GM12865 (cell line): Measurements from ENCODE around the gene DNAJC7.
A peak's percentile ranks its signal among the peaks of the same experiment; 100 is the strongest.

ENCODE experiments used
- DNase-seq: peaks from one replicate; pipeline ENCODE4 v3.0.0; 2010; ENCODE audit warnings: low read depth
- H3K4me3 ChIP-seq: 2 replicates; pipeline ENCODE4 v1.5.1; 2011; ENCODE audit warnings: mild to moderate bottlenecking, low read depth, low read length, control low read depth
- TF ChIP-seq, protein P1 (sequence below): IDR thresholded peaks from 2 replicates; pipeline ENCODE4 v1.5.1; 2011; ENCODE audit warnings: low read length, control low read depth, low read depth, inconsistent platforms; ENCODE audit not compliant: insufficient read depth; ENCODE audit errors: missing control alignments

DNAJC7 gene

DNA sequence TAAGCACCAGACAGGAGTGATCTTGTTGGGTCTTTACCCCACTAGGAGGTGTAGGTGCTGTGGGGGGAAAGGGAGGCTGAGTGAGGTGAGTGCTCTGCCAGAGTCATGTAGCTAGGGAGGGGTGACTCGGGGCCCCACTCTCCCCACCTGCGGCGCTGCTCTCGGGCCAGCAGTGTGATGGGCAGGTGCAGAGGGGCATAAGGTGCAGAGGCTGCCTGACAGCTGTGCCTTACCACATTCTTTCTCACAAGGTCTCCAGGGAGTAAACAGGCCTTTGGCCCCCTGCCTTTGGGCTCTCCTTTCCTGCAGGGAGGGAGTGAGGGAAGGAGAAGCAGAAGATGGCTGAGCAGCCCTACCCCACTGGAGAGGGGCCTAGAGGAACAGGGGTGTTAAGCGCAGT, 55.1 kb downstream of the DNAJC7 start:
- no peak overlapping the region for H3K4me3 ChIP-seq
- DNase-seq: no peak
- TF ChIP-seq, protein P1, sequence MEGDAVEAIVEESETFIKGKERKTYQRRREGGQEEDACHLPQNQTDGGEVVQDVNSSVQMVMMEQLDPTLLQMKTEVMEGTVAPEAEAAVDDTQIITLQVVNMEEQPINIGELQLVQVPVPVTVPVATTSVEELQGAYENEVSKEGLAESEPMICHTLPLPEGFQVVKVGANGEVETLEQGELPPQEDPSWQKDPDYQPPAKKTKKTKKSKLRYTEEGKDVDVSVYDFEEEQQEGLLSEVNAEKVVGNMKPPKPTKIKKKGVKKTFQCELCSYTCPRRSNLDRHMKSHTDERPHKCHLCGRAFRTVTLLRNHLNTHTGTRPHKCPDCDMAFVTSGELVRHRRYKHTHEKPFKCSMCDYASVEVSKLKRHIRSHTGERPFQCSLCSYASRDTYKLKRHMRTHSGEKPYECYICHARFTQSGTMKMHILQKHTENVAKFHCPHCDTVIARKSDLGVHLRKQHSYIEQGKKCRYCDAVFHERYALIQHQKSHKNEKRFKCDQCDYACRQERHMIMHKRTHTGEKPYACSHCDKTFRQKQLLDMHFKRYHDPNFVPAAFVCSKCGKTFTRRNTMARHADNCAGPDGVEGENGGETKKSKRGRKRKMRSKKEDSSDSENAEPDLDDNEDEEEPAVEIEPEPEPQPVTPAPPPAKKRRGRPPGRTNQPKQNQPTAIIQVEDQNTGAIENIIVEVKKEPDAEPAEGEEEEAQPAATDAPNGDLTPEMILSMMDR: no peak

DNA sequence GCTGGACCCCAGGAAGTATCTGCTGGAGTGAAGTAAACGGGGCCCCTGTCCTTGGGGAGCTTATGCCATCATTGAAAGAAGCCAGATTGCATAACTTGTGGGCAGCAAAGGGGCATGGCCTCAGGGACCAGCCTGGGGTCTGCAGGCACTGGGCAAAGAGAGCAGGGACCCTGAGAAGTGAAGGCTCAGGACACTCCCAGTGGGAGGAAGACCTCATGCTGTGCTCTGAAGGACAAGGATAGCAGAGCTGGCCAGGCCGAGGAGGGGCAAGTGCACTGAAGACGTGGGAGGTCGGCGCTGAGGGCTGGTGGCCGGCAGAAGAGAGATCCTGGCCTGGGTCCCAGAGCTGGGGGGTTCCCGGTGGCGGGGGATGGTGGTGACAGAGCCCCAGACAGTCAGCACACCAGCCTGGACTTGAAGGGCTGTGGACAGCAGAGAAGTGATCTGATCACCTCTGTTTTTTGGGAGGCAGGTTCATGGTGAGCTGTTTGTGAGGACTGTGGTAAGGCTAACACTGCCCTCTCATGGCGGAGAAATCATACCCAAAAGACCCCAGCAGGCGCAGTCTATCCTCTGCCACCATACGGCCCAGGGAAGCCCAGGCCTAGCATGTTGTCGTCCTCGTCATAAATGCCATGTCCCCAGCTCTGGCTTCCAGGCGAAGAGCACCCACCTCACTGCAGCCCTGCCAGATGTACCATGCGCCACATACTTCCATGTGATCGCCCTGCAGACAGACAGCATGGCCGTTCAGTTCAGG, 57.7 kb downstream of the DNAJC7 start:
- no peak overlapping the region for H3K4me3 ChIP-seq
- TF ChIP-seq, protein P1: peak; percentile 31
- DNase-seq: peak; percentile 63

DNA sequence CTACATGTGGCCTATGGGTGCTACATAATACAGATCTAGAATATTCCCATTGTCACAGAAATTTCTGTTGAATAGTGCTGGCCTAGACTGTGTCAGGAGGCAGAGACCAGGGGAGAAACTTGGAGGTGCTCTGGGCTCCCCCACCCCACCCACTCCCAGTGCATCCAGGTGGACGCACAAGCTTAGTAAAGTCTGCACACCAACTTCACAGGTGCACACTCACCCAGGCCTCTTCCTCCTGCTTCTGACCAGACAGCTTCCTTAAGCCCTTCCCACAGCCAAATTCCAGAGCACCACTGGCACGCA, 58.3 kb downstream of the DNAJC7 start:
- no peak for DNase-seq
- TF ChIP-seq, protein P1: no peak
- H3K4me3 ChIP-seq: no peak overlapping the region

DNA sequence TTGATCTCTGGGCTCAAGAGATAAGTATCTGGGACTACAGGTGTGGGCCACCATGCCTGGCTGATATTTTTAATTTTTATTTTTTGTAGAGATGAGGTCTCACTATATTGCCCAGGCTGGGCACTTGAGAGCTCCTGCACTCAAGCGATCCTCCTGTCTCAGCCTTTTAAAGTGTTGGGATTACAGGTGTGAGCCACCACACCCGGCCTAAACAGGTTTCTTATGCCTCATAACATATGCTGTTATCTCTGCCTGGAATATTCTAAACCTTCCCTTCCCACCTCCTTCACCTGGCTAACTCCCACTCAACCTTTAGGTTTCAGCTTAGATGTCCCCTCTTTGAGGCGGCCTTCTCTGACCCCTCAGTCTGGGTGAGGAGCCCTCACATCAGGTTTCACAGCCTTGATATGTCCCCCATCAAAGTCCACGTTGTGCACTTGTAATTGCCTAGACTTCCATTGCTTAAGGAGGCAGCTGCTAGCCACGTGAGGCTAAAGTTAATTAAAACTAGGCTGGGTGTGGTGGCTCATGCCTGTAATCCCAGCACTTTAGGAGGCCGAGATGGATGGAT, 59.3 kb downstream of the DNAJC7 start:
- TF ChIP-seq, protein P1: no peak
- DNase-seq: no peak
- H3K4me3 ChIP-seq: no peak overlapping the region

DNA sequence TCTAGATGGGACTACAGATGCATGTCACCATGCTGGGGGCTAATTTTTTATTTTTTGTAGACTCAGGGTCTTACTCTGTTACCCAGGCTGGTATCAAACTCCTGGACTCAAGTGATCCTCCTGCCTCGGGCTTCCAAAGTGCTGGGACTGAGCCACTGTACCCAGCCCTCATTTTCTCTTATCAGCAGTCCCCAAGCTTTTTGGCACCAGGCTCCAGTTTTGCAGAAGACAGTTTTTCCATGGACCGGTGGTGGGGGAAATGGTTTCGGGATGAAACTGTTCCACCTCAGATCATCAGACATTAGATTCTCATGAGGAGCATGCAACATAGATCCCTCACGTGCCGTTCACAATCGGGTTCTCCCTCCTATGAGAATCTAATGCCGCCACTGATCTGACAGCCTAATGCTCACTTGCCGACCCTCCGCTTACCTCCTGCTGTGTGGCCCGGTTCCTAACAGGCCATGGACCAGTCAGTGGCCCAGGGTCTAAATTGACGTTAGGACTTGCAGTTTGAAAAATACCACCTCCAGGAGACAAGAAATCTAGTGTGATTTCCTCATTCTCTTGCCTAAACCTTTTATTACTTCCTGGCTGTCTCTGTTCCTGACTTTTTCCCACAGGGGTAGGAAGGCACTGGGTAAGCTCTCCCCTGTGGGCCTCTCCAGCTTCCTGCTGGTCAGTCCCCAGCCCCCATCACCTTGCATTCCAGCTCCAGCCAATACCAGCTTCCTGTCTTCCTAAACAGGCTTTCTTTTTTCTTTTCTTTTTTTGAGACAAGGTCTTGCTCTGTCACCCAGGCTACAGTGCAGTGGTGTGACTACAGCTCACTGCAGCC, 60.0 kb downstream of the DNAJC7 start:
- no peak for DNase-seq
- H3K4me3 ChIP-seq: no peak overlapping the region
- TF ChIP-seq, protein P1: no peak

DNA sequence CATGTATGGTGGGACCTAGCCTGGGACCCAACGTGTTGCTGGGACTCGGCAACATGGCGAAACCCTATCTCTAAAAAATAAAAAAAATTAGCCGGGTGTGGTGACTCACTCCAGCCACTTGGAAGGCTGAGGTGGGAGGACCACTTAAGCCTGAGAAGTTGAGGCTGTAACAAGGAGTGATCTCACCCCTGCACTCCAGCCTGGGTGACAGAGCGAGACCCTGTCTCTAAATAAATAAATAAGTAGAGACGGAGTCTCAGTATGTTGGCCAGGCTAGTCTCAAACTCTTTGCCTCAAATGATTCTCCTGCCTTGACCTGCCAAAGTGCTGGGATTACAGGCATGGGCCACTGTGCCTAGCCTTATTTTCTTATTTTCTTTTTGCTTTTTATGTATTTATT, 60.7 kb downstream of the DNAJC7 start:
- no peak for DNase-seq
- TF ChIP-seq, protein P1: no peak
- H3K4me3 ChIP-seq: no peak overlapping the region
